ENCODE measurements around the gene HACD2. TPM values are rescaled to one million over a fixed set of nuclear protein-coding genes. Genes with fewer than 3 reads are reported as not detected.

Gene HACD2
- total RNA-seq, 2 donors from 2014 or later, result 22.4 to 31.3 TPM

- Mint-ChIP-seq H3K27ac (no peak overlapping the region), H3K4me3 (no peak overlapping the region), H3K27me3 (peaks cover 44% of the 10 kb centered on the region), H3K4me1 (no peaks in the 10 kb centered on the region), H3K9me3 (no peaks in the 10 kb centered on the region), H3K36me3 (ENCODE audit: low read depth) (no peaks in the 10 kb centered on the region)
- ATAC-seq (replicated peaks), result no peak
These were observed 133.7 kb downstream of the HACD2 start for GRCh38 chr3:123451186-123451585.

GRCh38 chr3:123449997-123450604, 134.8 kb downstream of the HACD2 start:
- Mint-ChIP-seq H3K9me3 (no peaks in the 10 kb centered on the region), H3K4me1 (no peaks in the 10 kb centered on the region), H3K27ac (no peak overlapping the region), H3K36me3 (ENCODE audit: low read depth) (no peaks in the 10 kb centered on the region), H3K4me3 (peak overlapping the region; percentile 37), H3K27me3 (peaks cover 44% of the 10 kb centered on the region)
- no peak for ATAC-seq (replicated peaks)

- H3K36me3 Mint-ChIP-seq (ENCODE audit: low read depth), result no peaks in the 10 kb centered on the region
- peak overlapping the region; percentile 37 for H3K4me3 Mint-ChIP-seq
- H3K4me1 Mint-ChIP-seq, result no peaks in the 10 kb centered on the region
- H3K27ac Mint-ChIP-seq, result no peak overlapping the region
- H3K27me3 Mint-ChIP-seq, result peaks cover 46% of the 10 kb centered on the region
- ATAC-seq (replicated peaks), result peak; percentile 18
- no peaks in the 10 kb centered on the region for H3K9me3 Mint-ChIP-seq
These were observed 135.5 kb downstream of the HACD2 start for GRCh38 chr3:123449102-123449996.

DNA sequence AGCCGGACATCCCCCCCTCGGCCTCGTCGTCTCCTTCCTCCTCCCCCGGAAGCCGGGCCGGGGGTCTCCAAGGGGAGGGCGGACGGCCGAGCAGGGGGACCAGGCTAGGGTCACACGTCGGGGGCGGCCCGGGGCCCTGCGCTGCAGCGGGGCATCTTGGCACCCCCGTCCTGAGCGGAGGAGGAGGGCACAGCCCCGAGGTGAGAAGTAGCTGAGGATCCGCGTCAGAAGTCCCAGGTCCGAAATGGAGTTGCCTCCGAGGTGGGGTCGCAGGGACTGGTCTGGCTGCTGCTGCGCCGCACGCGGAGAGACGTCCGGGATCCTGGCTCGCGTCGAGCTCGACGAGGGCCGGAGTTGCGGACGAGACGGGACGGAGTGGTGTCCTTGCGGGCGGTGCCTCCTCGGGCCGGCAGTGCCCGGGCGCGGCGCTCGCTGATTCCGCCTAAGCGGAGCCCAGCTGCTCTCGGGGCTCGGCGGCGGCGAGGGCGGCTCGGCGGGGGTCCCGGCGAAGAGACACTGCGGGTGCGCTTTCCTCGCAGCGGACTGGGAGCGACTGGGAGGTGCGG, 136.2 kb downstream of the HACD2 start, which contains the start of gene ADCY5:
ADCY5 (minus strand) TSS at position 555 of the 566 bp plus-strand sequence; CDS start at position 10, 545 bp downstream.
- Mint-ChIP-seq H3K4me3 (peak within 1 kb of the TSS; percentile 37), H3K4me1 (no peaks in the 10 kb centered on the region), H3K27me3 (peaks cover 48% of the 10 kb centered on the region), H3K9me3 (no peaks in the 10 kb centered on the region), H3K36me3 (ENCODE audit: low read depth) (no peaks in the 10 kb centered on the region), H3K27ac (no peak within 1 kb of the TSS)
- ATAC-seq (replicated peaks), result no peak

DNA sequence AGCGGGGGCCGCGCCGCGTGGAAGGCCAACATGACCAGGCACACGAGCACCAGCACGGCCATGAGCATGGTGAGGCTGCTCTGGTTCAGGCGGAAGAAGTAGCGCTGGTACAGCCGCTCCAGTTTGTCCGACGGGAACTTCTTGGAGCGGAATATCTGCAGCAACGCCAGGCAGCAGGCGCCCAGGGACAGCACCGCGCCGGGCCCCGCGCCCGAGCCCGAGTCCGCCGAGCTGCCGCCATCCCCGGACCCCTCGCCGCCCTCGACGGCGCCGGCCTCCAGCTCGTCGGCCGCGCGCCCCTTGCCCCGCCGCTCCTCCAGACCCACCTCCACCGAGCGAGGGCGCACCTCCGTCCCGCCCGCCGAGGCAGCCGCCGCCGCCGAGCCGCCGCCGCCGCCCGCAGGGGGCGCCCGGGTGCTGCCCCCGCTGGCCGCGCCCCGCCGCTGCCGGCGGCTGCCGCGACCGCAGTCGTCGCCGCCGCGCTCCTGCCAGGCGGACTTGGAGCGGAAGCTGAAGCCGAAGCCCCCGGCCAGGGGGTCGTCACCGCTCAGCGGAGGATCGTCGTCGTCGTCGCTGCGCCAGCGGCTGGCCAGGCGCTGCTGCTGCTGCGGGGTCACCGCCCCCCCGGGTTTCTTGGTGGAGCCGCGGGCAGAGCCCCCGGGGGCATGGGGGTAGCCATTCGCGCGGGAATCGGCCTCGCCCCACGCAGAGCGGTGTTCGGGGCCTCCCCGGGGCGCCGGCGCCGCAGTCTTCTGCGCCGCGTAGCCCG, 136.9 kb downstream of the HACD2 start:
- no peaks in the 10 kb centered on the region for H3K4me1 Mint-ChIP-seq
- no peak overlapping the region for H3K27ac Mint-ChIP-seq
- H3K36me3 Mint-ChIP-seq (ENCODE audit: low read depth), result no peaks in the 10 kb centered on the region
- no peaks in the 10 kb centered on the region for H3K9me3 Mint-ChIP-seq
- peaks cover 49% of the 10 kb centered on the region for H3K27me3 Mint-ChIP-seq
- peak; percentile 46 for ATAC-seq (replicated peaks)
- H3K4me3 Mint-ChIP-seq, result no peak overlapping the region

DNA sequence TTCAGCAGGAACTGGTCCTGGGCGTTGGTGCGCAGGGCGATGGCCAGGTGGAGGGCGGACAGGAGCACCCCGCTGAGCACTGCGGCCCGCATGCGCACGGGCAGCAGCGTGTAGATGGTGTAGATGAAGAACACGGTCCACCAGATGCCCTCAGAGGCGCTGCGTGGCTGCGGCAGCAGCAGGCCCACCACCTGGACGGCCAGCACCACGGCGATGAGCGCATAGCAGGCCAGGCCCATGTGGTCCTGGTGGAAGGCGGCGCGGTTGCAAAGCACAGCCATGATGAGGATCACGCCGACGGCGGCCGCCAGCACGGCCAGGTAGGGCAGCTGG, 137.5 kb downstream of the HACD2 start:
- no peak for ATAC-seq (replicated peaks)
- H3K27me3 Mint-ChIP-seq, result peaks cover 49% of the 10 kb centered on the region
- no peak overlapping the region for H3K27ac Mint-ChIP-seq
- no peaks in the 10 kb centered on the region for H3K4me1 Mint-ChIP-seq
- no peaks in the 10 kb centered on the region for H3K9me3 Mint-ChIP-seq
- H3K4me3 Mint-ChIP-seq, result peak overlapping the region; percentile 51
- no peaks in the 10 kb centered on the region for H3K36me3 Mint-ChIP-seq (ENCODE audit: low read depth)

- Mint-ChIP-seq H3K4me1 (no peaks in the 10 kb centered on the region), H3K9me3 (no peaks in the 10 kb centered on the region), H3K4me3 (peak overlapping the region; percentile 51), H3K27ac (no peak overlapping the region), H3K27me3 (peaks cover 49% of the 10 kb centered on the region), H3K36me3 (ENCODE audit: low read depth) (no peaks in the 10 kb centered on the region)
- ATAC-seq (replicated peaks), result no peak
These were observed 138.2 kb downstream of the HACD2 start for GRCh38 chr3:123446610-123447109.

GRCh38 chr3:123446210-123446609, 138.6 kb downstream of the HACD2 start:
- no peaks in the 10 kb centered on the region for H3K9me3 Mint-ChIP-seq
- ATAC-seq (replicated peaks), result no peak
- peaks cover 46% of the 10 kb centered on the region for H3K27me3 Mint-ChIP-seq
- no peaks in the 10 kb centered on the region for H3K4me1 Mint-ChIP-seq
- H3K36me3 Mint-ChIP-seq (ENCODE audit: low read depth), result no peaks in the 10 kb centered on the region
- H3K27ac Mint-ChIP-seq, result no peak overlapping the region
- H3K4me3 Mint-ChIP-seq, result no peak overlapping the region

DNA sequence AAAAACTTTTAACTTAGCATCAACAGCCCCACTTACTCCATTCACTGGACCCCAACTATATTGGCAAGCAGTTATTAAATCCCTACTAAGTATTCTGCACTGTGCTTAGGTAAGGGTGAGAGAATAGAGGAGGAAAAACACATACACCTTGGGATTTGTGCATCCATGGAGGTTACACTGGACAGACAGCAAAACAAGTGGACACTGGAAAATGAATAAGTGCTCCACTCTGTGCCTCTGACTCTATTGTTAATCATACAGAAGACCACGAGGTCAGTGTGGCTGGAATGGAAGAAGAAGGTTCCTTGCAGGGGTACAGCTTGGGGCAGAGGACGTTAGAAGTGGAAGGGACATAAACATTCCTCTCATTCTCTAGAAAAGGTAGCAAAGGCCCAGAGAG, 139.2 kb downstream of the HACD2 start:
- H3K27me3 Mint-ChIP-seq, result peaks cover 43% of the 10 kb centered on the region
- H3K27ac Mint-ChIP-seq, result no peak overlapping the region
- H3K9me3 Mint-ChIP-seq, result no peaks in the 10 kb centered on the region
- no peak overlapping the region for H3K4me3 Mint-ChIP-seq
- ATAC-seq (replicated peaks), result no peak
- no peaks in the 10 kb centered on the region for H3K36me3 Mint-ChIP-seq (ENCODE audit: low read depth)
- no peaks in the 10 kb centered on the region for H3K4me1 Mint-ChIP-seq

GRCh38 chr3:123444744-123445143, 140.1 kb downstream of the HACD2 start:
- Mint-ChIP-seq H3K4me1 (no peaks in the 10 kb centered on the region), H3K36me3 (ENCODE audit: low read depth) (no peaks in the 10 kb centered on the region), H3K27me3 (peaks cover 42% of the 10 kb centered on the region), H3K4me3 (no peak overlapping the region), H3K27ac (no peak overlapping the region), H3K9me3 (no peaks in the 10 kb centered on the region)
- no peak for ATAC-seq (replicated peaks)

DNA sequence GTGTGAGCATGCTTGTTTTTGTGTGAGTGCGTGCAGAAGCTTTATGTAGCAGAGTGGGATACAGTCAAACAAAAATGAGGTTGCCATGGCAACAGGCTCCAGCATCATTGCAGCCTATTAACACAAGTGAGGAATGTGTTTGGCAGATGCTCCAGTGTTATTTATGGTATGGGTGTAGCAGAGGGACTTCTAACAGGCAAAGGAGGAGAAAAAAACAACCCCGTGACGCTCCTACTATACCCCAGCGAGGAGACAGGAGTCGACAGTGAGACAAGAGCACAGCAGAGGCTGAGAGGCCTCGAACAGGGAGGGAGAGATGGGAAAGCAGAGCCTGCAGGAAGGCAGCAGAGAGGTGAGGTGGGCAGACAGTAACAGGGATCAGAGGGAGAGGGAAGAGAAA, 140.8 kb downstream of the HACD2 start:
- Mint-ChIP-seq H3K4me3 (no peak overlapping the region), H3K27me3 (peaks cover 45% of the 10 kb centered on the region), H3K27ac (no peak overlapping the region), H3K36me3 (ENCODE audit: low read depth) (no peaks in the 10 kb centered on the region), H3K4me1 (no peaks in the 10 kb centered on the region), H3K9me3 (no peaks in the 10 kb centered on the region)
- no peak for ATAC-seq (replicated peaks)

- Mint-ChIP-seq H3K27ac (no peak overlapping the region), H3K9me3 (no peaks in the 10 kb centered on the region), H3K4me1 (no peaks in the 10 kb centered on the region), H3K36me3 (ENCODE audit: low read depth) (no peaks in the 10 kb centered on the region), H3K27me3 (peaks cover 45% of the 10 kb centered on the region), H3K4me3 (no peak overlapping the region)
- no peak for ATAC-seq (replicated peaks)
These were observed 141.9 kb downstream of the HACD2 start for GRCh38 chr3:123442908-123443307.

GRCh38 chr3:123442125-123442524, 142.7 kb downstream of the HACD2 start:
- H3K27ac Mint-ChIP-seq, result no peak overlapping the region
- H3K4me3 Mint-ChIP-seq, result no peak overlapping the region
- H3K36me3 Mint-ChIP-seq (ENCODE audit: low read depth), result no peaks in the 10 kb centered on the region
- no peaks in the 10 kb centered on the region for H3K9me3 Mint-ChIP-seq
- peaks cover 43% of the 10 kb centered on the region for H3K27me3 Mint-ChIP-seq
- no peaks in the 10 kb centered on the region for H3K4me1 Mint-ChIP-seq
- ATAC-seq (replicated peaks), result no peak

Measured in activated T-helper 17 cell treated with anti-CD3 and anti-CD28 coated beads, Interleukin-2, amount 50 U/mL, for 72 hours (primary cell).